ENCODE measurements around the gene FNDC3B. TPM values are rescaled to one million over a fixed set of nuclear protein-coding genes. Genes with fewer than 3 reads are reported as not detected.

Gene FNDC3B
- total RNA-seq, 1 donor from 2014 or later = 68.5 TPM

DNA sequence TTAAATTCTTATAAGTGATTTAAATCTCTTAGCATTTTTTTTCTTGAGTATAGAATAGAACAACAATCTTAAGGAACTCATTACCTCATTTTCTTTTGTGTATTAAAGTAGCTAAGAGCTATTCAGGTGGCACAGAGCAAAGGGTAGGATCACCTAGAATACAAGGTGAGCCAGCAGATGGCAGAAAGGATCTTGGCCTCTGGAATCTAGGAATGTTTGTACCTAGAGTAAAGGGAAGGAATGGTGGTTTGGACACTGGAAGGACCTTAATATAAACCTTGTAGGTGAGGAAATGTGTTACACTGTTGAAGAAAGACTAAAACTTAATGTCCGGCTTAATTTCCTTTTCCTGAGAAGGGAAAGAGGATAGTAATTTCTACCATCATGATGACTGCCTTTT is 319.9 kb downstream of the FNDC3B start:
- Histone ChIP-seq H3K36me3 (peaks cover 0 to 6% of the 10 kb centered on the region in 2 donors), H3K27ac (no peak overlapping the region), H3K27me3 (no peaks in the 10 kb centered on the region), H3K9me3 (no peaks in the 10 kb centered on the region), H3K4me1 (peaks cover 30% of the 10 kb centered on the region), H3K4me3 (no peak overlapping the region)
- DNase-seq (ENCODE audit: extremely low spot score in 2 of 2) = no peak
- TF ChIP-seq POLR2A (IDR thresholded peaks at IDR 0.05) (no peak), CTCF (IDR thresholded peaks at IDR 0.05) (no peak), POLR2AphosphoS5 (IDR thresholded peaks at IDR 0.05; ENCODE audit: insufficient read depth in 1 of 2, low read depth in 1 of 2) (no peak)
- intact Hi-C loops (cut with DNase I) = no loop called here

GRCh38 chr3:172359996-172360395 is 320.6 kb downstream of the FNDC3B start:
- Histone ChIP-seq H3K27me3 (no peaks in the 10 kb centered on the region), H3K27ac (no peak overlapping the region), H3K9me3 (no peaks in the 10 kb centered on the region), H3K4me1 (peaks cover 30% of the 10 kb centered on the region), H3K36me3 (peaks cover 0 to 6% of the 10 kb centered on the region in 2 donors), H3K4me3 (no peak overlapping the region)
- TF ChIP-seq POLR2A (IDR thresholded peaks at IDR 0.05) = no peak
- TF ChIP-seq CTCF (IDR thresholded peaks at IDR 0.05) = no peak
- no peak for TF ChIP-seq POLR2AphosphoS5 (IDR thresholded peaks at IDR 0.05; ENCODE audit: insufficient read depth in 1 of 2, low read depth in 1 of 2)
- DNase-seq (ENCODE audit: extremely low spot score in 2 of 2) = no peak
- intact Hi-C loops (cut with DNase I) = no loop called here

DNA sequence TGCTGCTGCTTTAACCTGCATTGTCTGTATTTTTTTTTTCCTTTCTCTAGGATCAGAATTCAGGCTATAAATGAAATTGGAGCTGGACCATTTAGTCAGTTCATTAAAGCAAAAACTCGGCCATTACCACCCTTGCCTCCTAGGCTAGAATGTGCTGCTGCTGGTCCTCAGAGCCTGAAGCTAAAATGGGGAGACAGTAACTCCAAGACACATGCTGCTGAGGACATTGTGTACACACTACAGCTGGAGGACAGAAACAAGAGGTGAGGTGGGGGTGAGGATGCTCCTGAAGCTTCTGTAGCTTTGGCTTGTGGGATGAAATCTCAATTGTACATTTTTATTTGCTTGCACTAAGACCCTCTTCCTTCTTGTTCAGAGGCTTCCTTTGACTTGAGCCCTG is 323.2 kb downstream of the FNDC3B start:
- TF ChIP-seq CTCF (IDR thresholded peaks at IDR 0.05) = no peak
- no peak for TF ChIP-seq POLR2AphosphoS5 (IDR thresholded peaks at IDR 0.05; ENCODE audit: insufficient read depth in 1 of 2, low read depth in 1 of 2)
- no peak for TF ChIP-seq POLR2A (IDR thresholded peaks at IDR 0.05)
- intact Hi-C loops (cut with DNase I) = no loop called here
- H3K9me3 ChIP-seq = no peaks in the 10 kb centered on the region
- H3K36me3 ChIP-seq = peaks cover 0 to 6% of the 10 kb centered on the region in 2 donors
- H3K4me1 ChIP-seq = peaks cover 10% of the 10 kb centered on the region
- no peak overlapping the region for H3K4me3 ChIP-seq
- H3K27me3 ChIP-seq = no peaks in the 10 kb centered on the region
- no peak overlapping the region for H3K27ac ChIP-seq
- DNase-seq (ENCODE audit: extremely low spot score in 2 of 2) = no peak

GRCh38 chr3:172364374-172365027 is 325.1 kb downstream of the FNDC3B start:
- no peak for TF ChIP-seq POLR2A (IDR thresholded peaks at IDR 0.05)
- H3K27me3 ChIP-seq = no peaks in the 10 kb centered on the region
- H3K9me3 ChIP-seq = no peaks in the 10 kb centered on the region
- H3K27ac ChIP-seq = no peak overlapping the region
- DNase-seq (ENCODE audit: extremely low spot score in 2 of 2) = no peak
- intact Hi-C loops (cut with DNase I) = no loop called here
- no peak overlapping the region for H3K4me3 ChIP-seq
- peaks cover 0 to 6% of the 10 kb centered on the region in 2 donors for H3K36me3 ChIP-seq
- H3K4me1 ChIP-seq = peaks cover 6% of the 10 kb centered on the region

GRCh38 chr3:172365028-172365567 is 325.7 kb downstream of the FNDC3B start:
- no peak overlapping the region for H3K27ac ChIP-seq
- H3K4me3 ChIP-seq = no peak overlapping the region
- intact Hi-C loops (cut with DNase I) = no loop called here
- H3K4me1 ChIP-seq = peaks cover 12% of the 10 kb centered on the region
- TF ChIP-seq POLR2AphosphoS5 (IDR thresholded peaks at IDR 0.05; ENCODE audit: insufficient read depth in 1 of 2, low read depth in 1 of 2) = no peak
- TF ChIP-seq POLR2A (IDR thresholded peaks at IDR 0.05) = no peak
- TF ChIP-seq CTCF (IDR thresholded peaks at IDR 0.05) = no peak
- no peak for DNase-seq (ENCODE audit: extremely low spot score in 2 of 2)
- H3K9me3 ChIP-seq = no peaks in the 10 kb centered on the region
- H3K36me3 ChIP-seq = peaks cover 0 to 6% of the 10 kb centered on the region in 2 donors
- no peaks in the 10 kb centered on the region for H3K27me3 ChIP-seq

Data from vagina (tissue), 2 donors.